Fibroblast of the aortic adventitia (primary cell): ENCODE measurements around the gene ANKRD40. TPM values are rescaled to one million over a fixed set of nuclear protein-coding genes. Genes with fewer than 3 reads are reported as not detected.
A peak's percentile ranks its signal among the peaks of the same experiment; 100 is the strongest.

Source experiments
- DNase-seq: peaks from one replicate; pipeline ENCODE4 v3.0.0-alpha.2; 2010; ENCODE audit warnings: low read depth
- H3K4me3 ChIP-seq: 2 replicates; pipeline ENCODE4 v1.5.1; 2011; ENCODE audit warnings: low read depth, mild to moderate bottlenecking, control low read depth, low read length, moderate library complexity
- total RNA-seq: library from RNA; depleted of rRNA; stranded (reverse); fragments of >200 nt; gene quantifications from 2 replicates; pipeline ENCODE4 v1.2.3, GENCODE V29; 2012; ENCODE audit warnings: low replicate concordance
- TF ChIP-seq, protein P1 (sequence below): IDR thresholded peaks from 2 replicates; pipeline ENCODE4 v1.5.1; 2011; ENCODE audit warnings: mild to moderate bottlenecking, low read length, control low read depth, inconsistent platforms; ENCODE audit not compliant: insufficient read depth

The ANKRD40 gene, protein sequence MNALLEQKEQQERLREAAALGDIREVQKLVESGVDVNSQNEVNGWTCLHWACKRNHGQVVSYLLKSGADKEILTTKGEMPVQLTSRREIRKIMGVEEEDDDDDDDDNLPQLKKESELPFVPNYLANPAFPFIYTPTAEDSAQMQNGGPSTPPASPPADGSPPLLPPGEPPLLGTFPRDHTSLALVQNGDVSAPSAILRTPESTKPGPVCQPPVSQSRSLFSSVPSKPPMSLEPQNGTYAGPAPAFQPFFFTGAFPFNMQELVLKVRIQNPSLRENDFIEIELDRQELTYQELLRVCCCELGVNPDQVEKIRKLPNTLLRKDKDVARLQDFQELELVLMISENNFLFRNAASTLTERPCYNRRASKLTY
- 36.1 and 51.6 TPM in 2 replicates for total RNA-seq

DNA sequence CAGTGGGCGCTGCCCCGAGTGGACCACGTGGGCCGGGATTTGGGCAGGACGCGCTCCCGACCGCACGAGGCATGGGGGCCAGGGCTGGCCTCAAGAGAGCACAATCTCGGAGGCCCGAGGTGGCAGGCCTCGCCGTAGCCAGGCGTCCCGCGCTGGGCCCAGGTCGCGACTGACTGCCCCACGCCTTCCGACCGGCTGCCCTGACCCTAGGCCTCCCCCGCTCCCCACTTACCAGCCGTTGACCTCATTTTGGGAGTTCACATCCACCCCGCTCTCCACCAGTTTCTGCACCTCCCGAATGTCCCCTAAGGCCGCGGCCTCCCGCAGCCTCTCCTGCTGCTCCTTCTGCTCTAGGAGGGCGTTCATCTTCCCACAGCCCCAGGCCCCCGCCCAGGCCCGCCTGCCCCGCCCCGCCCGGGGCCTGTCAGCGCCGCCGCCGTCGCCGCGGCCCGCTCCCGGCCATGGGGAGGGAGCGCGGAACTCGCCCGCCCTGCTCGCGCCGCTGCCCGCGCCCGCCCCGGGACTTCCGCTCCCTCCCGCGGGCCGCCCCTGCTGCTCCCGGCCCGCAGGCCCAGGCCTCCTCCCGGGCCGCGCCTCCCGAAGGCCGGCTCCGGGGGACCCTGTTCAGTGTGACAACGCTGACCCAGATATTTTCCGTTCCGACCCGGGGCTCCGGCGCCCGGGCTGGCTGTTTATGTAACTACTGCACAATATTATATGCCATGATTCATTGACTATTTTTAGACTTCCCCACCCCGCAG, at the start of gene ANKRD40:
TSS of gene ANKRD40 (minus strand) at position 626 of the 761 bp plus-strand sequence. CDS start at position 366, 260 bp downstream.
- TF ChIP-seq, protein P1, sequence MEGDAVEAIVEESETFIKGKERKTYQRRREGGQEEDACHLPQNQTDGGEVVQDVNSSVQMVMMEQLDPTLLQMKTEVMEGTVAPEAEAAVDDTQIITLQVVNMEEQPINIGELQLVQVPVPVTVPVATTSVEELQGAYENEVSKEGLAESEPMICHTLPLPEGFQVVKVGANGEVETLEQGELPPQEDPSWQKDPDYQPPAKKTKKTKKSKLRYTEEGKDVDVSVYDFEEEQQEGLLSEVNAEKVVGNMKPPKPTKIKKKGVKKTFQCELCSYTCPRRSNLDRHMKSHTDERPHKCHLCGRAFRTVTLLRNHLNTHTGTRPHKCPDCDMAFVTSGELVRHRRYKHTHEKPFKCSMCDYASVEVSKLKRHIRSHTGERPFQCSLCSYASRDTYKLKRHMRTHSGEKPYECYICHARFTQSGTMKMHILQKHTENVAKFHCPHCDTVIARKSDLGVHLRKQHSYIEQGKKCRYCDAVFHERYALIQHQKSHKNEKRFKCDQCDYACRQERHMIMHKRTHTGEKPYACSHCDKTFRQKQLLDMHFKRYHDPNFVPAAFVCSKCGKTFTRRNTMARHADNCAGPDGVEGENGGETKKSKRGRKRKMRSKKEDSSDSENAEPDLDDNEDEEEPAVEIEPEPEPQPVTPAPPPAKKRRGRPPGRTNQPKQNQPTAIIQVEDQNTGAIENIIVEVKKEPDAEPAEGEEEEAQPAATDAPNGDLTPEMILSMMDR = no peak
- DNase-seq = peak; percentile 94
- H3K4me3 ChIP-seq = peak within 1 kb of the TSS; percentile 83

DNA sequence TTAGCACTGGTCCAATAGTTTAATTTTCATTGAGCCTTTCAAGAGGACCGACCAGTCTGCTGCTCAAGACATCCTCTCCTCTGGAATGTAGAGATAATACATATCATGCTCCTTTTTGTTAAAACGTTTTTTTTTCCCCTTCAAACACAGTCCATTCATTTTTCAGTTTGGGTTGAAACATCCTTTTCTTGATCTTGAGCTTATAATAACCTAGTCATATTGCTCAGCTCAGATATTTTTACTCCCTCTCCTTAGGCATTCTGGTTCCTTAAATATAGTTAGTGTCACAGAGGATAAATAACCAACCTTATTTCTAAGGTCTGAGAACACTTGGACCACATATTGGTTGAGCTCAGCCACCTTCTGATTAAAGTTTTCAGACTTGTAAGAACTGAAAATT, 46.8 kb upstream of the ANKRD40 start:
- TF ChIP-seq, protein P1 = no peak
- no peak overlapping the region for H3K4me3 ChIP-seq
- no peak for DNase-seq

DNA sequence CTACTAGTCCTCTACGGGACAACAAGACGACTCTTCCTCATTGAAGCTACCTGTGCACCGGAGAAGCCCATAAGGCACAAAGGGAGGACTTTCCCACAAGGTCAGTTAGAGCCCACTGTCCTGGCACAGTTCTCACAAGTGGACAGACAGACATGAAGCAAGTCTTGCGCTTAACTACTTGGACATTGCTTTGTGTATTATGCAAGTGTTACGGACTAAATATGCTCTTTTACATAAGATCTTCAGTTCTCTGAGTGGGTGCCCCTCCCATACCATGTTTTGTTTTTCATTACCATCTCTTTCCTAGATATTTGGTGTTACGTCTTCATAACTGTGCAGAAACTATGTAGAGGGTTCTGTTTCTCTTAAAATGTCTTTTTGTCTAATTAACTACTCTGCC, 41.5 kb upstream of the ANKRD40 start:
- no peak overlapping the region for H3K4me3 ChIP-seq
- DNase-seq = no peak
- TF ChIP-seq, protein P1 = no peak

DNA sequence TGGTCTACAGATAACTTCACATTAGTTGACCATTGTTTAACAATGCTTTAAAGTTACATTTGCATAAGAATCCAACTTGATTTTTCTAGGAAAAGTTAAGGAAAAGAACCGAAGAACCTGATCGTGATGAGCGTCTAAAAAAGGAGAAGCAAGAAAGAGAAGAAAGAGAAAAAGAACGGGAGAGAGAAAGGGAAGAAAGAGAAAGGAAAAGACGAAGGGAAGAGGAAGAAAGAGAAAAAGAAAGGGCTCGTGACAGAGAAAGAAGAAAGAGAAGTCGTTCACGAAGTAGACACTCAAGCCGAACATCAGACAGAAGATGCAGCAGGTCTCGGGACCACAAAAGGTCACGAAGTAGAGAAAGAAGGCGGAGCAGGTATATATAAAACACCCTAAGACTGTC, 37.9 kb upstream of the ANKRD40 start:
- H3K4me3 ChIP-seq = no peak overlapping the region
- no peak for DNase-seq
- TF ChIP-seq, protein P1 = no peak

DNA sequence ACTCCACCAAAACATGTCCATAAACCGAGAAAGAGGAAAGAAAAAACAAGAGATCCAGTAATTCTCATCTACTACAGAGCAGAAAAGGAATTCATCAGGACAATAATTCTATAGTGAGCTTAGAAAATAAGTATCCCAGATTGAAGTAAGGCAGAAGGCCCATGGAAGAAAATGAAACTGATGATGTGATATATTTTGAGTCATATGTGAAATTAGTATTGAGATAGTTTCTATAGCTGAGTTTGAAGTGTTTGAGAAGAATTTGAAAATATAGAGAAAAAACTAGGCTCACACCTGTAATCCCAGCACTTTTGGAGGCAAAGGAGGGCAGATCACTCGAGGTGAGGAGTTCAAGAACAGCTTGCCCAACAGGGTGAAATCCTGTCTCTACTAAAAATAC, 31.4 kb upstream of the ANKRD40 start:
- no peak for DNase-seq
- TF ChIP-seq, protein P1 = no peak
- H3K4me3 ChIP-seq = no peak overlapping the region

DNA sequence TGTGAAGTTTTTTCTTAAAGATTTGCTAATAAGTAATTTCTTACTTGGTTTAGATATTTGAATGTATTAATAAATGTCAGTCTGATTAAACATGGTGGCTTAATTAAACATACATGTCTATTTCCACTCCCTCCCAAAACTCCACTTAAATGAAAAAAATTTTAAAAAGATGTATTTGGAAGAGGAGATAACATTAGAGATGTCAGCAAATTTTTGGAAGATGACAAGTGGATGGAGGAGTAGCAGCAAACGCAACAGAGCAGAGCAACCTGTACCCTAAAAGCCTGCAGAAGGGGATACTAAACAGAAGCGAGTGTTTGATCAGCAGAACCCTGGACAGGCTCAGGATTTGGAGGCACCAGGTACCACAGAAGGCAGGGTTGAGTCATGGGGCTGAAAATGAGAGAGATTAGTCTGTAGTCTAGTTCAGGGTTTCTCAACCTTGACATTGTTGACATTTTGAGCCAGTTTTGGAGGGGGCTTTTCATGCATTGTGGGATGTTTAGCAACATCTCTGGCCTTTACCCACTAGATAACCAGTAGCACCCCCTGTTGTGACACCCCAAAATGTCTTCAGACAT, 29.5 kb upstream of the ANKRD40 start:
- no peak overlapping the region for H3K4me3 ChIP-seq
- no peak for DNase-seq
- TF ChIP-seq, protein P1 = no peak
